Dermis blood vessel endothelial cell (primary cell): ENCODE data around the gene PRR11. TPM values are rescaled to one million over a fixed set of nuclear protein-coding genes. Genes with fewer than 3 reads are reported as not detected.
"Not testable (repeated sequence)": the region's sequence is repeated elsewhere in the genome, so short reads cannot be mapped to it uniquely, and the experiment has no call there.

ENCODE experiments used
- DNase-seq: peaks from one replicate; pipeline ENCODE4 v3.0.0; 2010
- total RNA-seq: library from RNA; depleted of rRNA; stranded (reverse); fragments of >200 nt; gene quantifications from 2 replicates; pipeline ENCODE4 v1.2.3, GENCODE V29; 2014

Gene PRR11
- total RNA-seq, 1 donor from 2014 or later: 3.2 TPM

DNA sequence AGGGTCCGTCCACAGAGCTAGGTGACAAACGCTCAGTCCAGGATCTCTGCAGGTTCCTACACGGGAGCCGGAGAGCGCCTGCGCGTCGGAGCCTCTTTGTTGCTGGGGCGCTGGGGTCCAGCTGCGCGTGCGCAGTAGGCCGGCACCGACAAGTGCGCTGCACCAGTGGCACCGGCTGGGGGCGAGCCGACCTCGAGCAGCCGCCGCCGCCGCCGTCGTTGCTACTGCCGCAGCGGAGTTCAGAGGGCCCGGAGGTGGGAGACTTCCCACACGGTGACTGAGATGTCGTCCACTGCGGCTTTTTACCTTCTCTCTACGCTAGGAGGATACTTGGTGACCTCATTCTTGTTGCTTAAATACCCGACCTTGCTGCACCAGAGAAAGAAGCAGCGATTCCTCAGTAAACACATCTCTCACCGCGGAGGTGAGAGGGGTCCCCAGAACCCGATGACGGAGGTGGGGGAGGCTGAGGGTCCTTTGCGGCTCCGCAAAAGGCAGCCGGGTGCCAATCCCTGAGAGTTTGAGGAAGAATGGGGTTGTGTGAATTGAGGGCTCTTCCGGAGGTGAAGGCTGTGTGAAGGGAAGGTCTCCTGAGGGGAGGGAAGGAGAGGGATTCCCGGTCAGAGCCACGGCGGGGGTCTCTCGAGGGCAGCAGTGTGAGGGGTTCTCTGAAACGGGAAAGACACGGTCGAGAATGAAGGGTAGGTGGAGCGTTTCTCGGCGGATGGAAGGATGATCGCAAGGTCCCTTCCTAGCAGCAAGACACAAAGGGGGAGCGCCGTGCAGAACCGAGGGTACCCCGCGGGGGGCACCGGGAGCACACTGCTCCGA, 65.0 kb downstream of the PRR11 start, which contains the start of gene GDPD1:
Gene GDPD1 (plus strand): TSS at position 184 of the 831 bp plus-strand sequence. CDS start 99 bp downstream, at position 283.
- peak; percentile 97 for DNase-seq

DNA sequence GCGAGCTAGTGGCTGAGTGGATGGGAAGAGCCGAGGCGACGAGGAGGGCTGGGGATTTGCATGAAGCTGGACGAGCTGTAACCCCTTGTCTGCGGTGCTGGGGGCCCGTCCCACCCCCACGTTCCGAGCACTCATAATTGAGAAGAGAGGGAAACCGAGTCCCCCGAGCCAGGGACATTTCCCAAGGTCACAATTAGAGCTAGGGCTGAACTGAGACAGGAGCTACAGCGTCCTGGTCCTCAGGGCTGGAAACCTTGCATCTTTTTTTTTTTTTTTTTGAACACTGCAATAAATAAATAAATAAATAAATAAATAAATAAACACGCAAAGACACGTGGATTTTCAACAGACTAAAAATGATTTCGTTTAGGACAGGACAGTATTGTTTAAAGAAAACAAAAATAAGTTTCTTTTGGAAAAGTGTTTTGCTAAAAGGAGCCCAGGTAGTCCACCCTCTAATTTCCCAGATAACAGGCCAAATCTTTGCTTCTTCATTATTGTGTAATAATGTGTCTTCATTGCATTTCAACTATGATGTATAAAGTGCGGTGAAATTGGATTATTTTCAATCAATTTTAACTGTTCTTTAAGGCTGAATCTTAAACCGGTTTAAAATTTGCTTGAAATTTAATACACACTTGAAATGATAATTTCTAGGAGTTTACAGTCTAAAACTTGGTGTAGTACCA, 65.8 kb downstream of the PRR11 start:
- DNase-seq: peak; percentile 27

DNA sequence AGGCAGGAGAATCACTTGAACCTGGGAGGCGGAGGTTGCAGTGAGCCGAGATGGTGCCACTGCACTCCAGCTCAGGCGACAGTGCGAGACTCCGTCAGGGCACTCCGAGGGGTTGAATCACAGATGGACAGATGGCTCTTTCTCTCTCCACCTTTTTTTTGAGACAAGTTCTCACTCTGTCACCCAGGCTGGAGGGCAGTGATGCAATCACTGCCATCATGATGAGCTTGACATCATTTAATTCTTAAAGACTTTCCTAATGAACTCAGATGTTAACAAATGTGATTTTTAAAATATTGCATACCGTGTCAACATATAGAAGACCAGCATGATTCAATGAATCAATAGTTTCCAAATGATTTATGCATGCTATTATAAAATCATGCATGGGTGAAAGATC, 68.3 kb downstream of the PRR11 start:
- DNase-seq: no peak

DNA sequence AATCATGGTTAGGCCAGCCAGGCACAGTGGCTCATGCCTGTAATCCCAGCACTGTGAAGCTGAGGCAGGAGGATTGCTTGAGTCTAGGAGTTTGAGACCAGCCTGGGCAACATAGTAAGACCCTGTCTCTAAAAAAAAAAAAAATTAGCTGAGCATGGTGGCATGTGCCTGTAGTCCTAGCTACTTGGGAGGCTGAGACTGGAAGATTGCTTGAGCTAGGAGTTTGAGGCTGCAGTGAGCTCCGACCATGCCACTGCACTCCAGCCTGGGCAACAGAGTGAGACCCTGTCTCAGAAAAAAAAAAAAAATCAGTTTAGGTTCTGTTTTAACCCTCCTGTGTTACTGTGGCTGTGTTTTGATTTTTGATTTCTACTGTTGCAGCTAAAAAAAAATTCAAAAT, 73.0 kb downstream of the PRR11 start:
- not testable (repeated sequence) for DNase-seq

DNA sequence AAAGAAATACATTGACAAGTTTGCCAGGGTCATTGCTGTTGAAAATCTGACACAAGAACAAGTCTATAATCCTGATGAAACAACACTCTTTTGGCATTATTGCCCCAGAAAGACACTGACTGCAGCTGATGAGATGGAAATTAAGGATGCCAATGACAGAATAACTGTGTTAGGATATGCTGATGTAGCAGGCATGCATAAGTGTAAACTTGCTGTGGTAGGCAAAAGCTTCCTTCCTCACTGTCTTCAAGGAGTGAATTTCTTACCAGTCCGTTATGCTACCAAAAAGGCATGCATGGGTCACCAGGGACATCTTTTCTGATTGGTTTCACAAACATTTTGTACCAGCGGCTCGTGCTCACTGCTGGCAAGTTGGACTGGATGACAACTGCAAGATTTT, 75.2 kb downstream of the PRR11 start:
- DNase-seq: no peak

DNA sequence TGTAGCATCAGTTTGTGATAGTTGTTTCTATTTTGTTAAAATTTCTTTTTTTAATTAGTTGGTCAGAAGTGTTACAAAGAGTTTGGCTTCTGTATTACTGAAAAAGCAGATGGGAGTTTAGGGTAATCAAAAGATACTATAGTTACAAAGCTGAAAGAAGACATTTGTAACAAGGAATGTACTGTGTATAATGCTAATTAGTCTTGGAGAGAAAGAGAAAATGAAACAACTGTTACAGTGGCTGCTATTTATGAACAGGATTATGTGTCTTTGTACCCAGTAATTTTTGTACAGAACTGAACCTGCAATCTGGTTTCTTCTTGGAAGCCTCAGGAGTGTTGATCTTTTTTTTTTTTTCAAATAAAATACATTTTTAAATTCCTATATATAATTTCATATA, 79.1 kb downstream of the PRR11 start:
- no peak for DNase-seq

DNA sequence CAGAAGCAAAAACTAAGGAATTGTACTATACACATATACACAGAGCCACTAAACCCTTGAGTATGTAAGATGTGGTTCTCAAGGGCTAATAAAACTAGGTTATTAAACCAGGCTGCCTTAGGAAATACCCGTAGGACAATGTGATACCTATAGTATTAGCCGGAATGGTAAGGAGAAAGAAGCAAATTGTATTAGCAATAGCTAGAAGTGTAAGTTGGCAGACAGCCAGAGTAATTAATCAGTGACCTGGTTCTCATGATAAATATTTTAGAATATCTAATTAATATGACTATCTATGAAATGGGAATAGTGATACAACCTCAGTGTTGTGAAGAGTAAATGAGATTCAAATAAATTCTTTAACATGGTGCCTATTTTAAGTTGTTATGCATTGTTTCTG, 83.4 kb downstream of the PRR11 start:
- DNase-seq: no peak

DNA sequence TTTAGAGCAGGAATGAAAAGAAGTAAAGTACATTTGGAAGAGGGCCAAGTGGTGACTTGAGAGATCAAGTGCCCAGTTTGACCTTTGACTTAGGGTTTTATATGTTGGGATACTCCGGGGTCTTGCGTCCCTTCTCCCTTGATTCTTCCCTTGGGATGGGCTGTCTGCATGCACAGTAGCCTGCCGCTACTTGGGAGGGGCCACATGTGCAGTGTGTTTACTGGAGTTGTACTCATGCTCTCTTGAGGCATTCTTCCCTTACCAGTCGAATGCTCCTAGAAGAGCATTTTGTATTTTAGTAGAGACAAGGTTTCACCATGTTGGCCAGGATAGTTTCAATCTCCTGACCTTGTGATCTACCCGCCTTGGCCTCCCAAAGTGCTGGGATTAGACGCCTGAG, 88.5 kb downstream of the PRR11 start:
- no peak for DNase-seq

Other genes starting within 250 kb of the PRR11 start
- gene TRIM37, start 48.9 kb upstream of the PRR11 start, total RNA-seq: 48.2 and 57.9 TPM in 2 replicates
- gene SKA2, start 560 bp upstream of the PRR11 start, total RNA-seq: 51.9 and 89.9 TPM in 2 replicates
- gene SMG8, start 54.3 kb downstream of the PRR11 start, total RNA-seq: 23.5 and 28.1 TPM in 2 replicates
- 1.6 and 3.1 TPM in 2 replicates for gene GDPD1, start 64.8 kb downstream of the PRR11 start, total RNA-seq
- 90.8 and 101 TPM in 2 replicates for gene YPEL2, start 175.9 kb downstream of the PRR11 start, total RNA-seq